HepG2 (cell line): ENCODE measurements around the gene CSNK2A1. TPM values are rescaled to one million over a fixed set of nuclear protein-coding genes. Genes with fewer than 3 reads are reported as not detected.

Experiments used
- EP300 ChIP-seq, 3 experiments: sonication (generic) in 1 of 3; formaldehyde crosslinking in 1 of 3; IDR thresholded peaks; 2 replicates each; pipeline versions ENCODE4 v1.5.1 to v1.6.1; 2011 to 2020; ENCODE audit warnings: low read depth in 2 of 3, low read length in 2 of 3, borderline replicate concordance in 1 of 3, improper control_type of control experiment in 1 of 3, mild to moderate bottlenecking in 1 of 3, missing genetic modification reagents in 1 of 3, moderate library complexity in 1 of 3
- GATAD1 ChIP-seq: IDR thresholded peaks from 2 replicates; pipeline ENCODE4 v1.6.1; 2016; ENCODE audit warnings: missing genetic modification reagents, missing compliant biosample characterization
- HCFC1 ChIP-seq: fragments of 150-350 bp; IDR thresholded peaks from 2 replicates; pipeline ENCODE4 v1.6.1; 2014; ENCODE audit warnings: low read depth, low read length
- HNRNPUL1 ChIP-seq: fragments of 200-400 bp; formaldehyde crosslinking; IDR thresholded peaks from 2 replicates; pipeline ENCODE4 v1.6.1; 2017; ENCODE audit warnings: low read depth, mild to moderate bottlenecking, low read length, moderate library complexity
- HOXA5 ChIP-seq: sonication (generic); formaldehyde crosslinking; IDR thresholded peaks from 2 replicates; pipeline ENCODE4 v1.4.0; 2020; ENCODE audit warnings: missing genetic modification reagents
- KDM5A ChIP-seq: fragments of 200-600 bp; sonication (generic); IDR thresholded peaks from 2 replicates; pipeline ENCODE4 v1.7.0; 2018; ENCODE audit warnings: antibody characterized with exemption, mild to moderate bottlenecking, low read length, borderline replicate concordance
- NAIF1 ChIP-seq: sonication (generic); formaldehyde crosslinking; IDR thresholded peaks from 2 replicates; pipeline ENCODE4 v1.5.0; 2020; ENCODE audit warnings: mild to moderate bottlenecking, missing genetic modification reagents, borderline replicate concordance
- NCOA1 ChIP-seq: sonication (generic); formaldehyde crosslinking; IDR thresholded peaks from 2 replicates; pipeline ENCODE4 v1.9.0; 2021; ENCODE audit warnings: missing genetic modification reagents
- NFKBIZ ChIP-seq: IDR thresholded peaks from 2 replicates; pipeline ENCODE4 v1.6.1; 2018; ENCODE audit warnings: missing genetic modification reagents, missing compliant biosample characterization
- PHF21A ChIP-seq: sonication (generic); formaldehyde crosslinking; IDR thresholded peaks from 2 replicates; pipeline ENCODE4 v1.5.0; 2020; ENCODE audit warnings: mild to moderate bottlenecking, missing genetic modification reagents
- PRDM10 ChIP-seq: sonication (generic); formaldehyde crosslinking; IDR thresholded peaks from 2 replicates; pipeline ENCODE4 v1.4.0; 2020; ENCODE audit warnings: low read depth, missing genetic modification reagents
- RARG ChIP-seq: sonication (generic); formaldehyde crosslinking; IDR thresholded peaks from 2 replicates; pipeline ENCODE4 v1.4.0; 2020; ENCODE audit warnings: low read depth, mild to moderate bottlenecking, missing genetic modification reagents
- SMC3 ChIP-seq: IDR thresholded peaks from 2 replicates; pipeline ENCODE4 v1.6.1; 2011; ENCODE audit warnings: low read length, improper control_type of control experiment
- ZFX ChIP-seq: sonication (generic); formaldehyde crosslinking; IDR thresholded peaks from 2 replicates; pipeline ENCODE4 v1.4.0; 2020; ENCODE audit warnings: mild to moderate bottlenecking, low read depth, missing genetic modification reagents, moderate library complexity
- ZNF24 ChIP-seq: fragments of 450-650 bp; IDR thresholded peaks from 2 replicates; pipeline ENCODE4 v1.6.1; 2017; ENCODE audit warnings: antibody characterized with exemption, mild to moderate bottlenecking
- ZNF30 ChIP-seq: sonication (generic); formaldehyde crosslinking; IDR thresholded peaks from 2 replicates; pipeline ENCODE4 v1.5.0; 2020; ENCODE audit warnings: mild to moderate bottlenecking, missing genetic modification reagents
- ZNF446 ChIP-seq: sonication (generic); formaldehyde crosslinking; IDR thresholded peaks from 2 replicates; pipeline ENCODE4 v1.5.0; 2020; ENCODE audit warnings: mild to moderate bottlenecking, missing genetic modification reagents
- ZNF574 ChIP-seq: sonication (generic); formaldehyde crosslinking; IDR thresholded peaks from 2 replicates; pipeline ENCODE4 v1.4.0; 2020; ENCODE audit warnings: missing genetic modification reagents
- ZNF589 ChIP-seq: sonication (generic); formaldehyde crosslinking; conservative IDR thresholded peaks from 2 replicates; pipeline ENCODE4 v1.8.0; 2022; ENCODE audit warnings: mild to moderate bottlenecking, moderate library complexity, missing genetic modification reagents
- ZNF761 ChIP-seq: sonication (generic); formaldehyde crosslinking; conservative IDR thresholded peaks from 2 replicates; pipeline ENCODE4 v1.4.0; 2020; ENCODE audit warnings: mild to moderate bottlenecking, missing genetic modification reagents
- polyA plus RNA-seq, 8 experiments: library from polyadenylated mRNA; depleted of rRNA in 3 of 8; stranded (reverse) in 7 of 8; unstranded in 1 of 8; fragments of >200 nt; fragmentation: Illumina TruSeq in 4 of 8; extraction: Trizol in 4 of 8; gene quantifications; 2 replicates each; pipeline versions ENCODE4 v1.2.1 to v1.2.3, GENCODE V29; 2011 to 2016; ENCODE audit warnings: low read depth in 4 of 8, missing spikeins in 1 of 8, mixed read lengths in 1 of 8; ENCODE audit not compliant: insufficient read depth in 1 of 8
- total RNA-seq, 5 experiments: library from RNA; depleted of rRNA; stranded (reverse); fragments of >200 nt; fragmentation: Illumina TruSeq; extraction: Trizol; gene quantifications; 2 replicates each; pipeline ENCODE4 v1.2.3, GENCODE V29; 2016; ENCODE audit warnings: low read depth in 1 of 5

Gene CSNK2A1
- total and polyA plus RNA-seq, 2 of the 13 experiments (the other 11 are each of a cell fraction or from before 2014, with no cell fraction given), result 153 to 231 TPM

- TF ChIP-seq ZNF574 (CRISPR knock-in tag) (peak; percentile 89), SMC3 (peak; percentile 100), ZNF446 (CRISPR knock-in tag) (no peak), PRDM10 (CRISPR knock-in tag) (peak; percentile 58; the same call in 1 of the 2 replicates), HOXA5 (no peak; the same call in none of the 2 replicates), KDM5A (no peak), HCFC1 (no peak), NFKBIZ (CRISPR knock-in tag) (no peak; the same call in 1 of the 2 replicates), PHF21A (CRISPR knock-in tag) (peak; percentile 37; the same call in 1 of the 2 replicates), HNRNPUL1 (no peak), ZNF761 (CRISPR knock-in tag) (no peak; the same call in 1 of the 2 replicates), NAIF1 (CRISPR knock-in tag) (no peak), ZFX (CRISPR knock-in tag) (peak; percentile 97), EP300 (IDR thresholded peaks at IDR 0.05; ENCODE audit: low read depth in 2 of 2, low read length in 2 of 2) (no peak; a peak in 1 of 4 replicates), EP300 (CRISPR knock-in tag; IDR thresholded peaks at IDR 0.05; ENCODE audit: borderline replicate concordance) (peak; percentile 43; the same call in 1 of the 2 replicates), RARG (no peak), NCOA1 (CRISPR knock-in tag) (no peak), ZNF30 (no peak), ZNF589 (CRISPR knock-in tag) (0 out of 2 replicates have a peak, but pooled peaks have one; percentile 63), GATAD1 (peak; percentile 73), ZNF24 (0 out of 2 replicates have a peak, but pooled peaks have one; percentile 13)
These were observed 112.3 kb downstream of the CSNK2A1 start (continued) for GRCh38 chr20:431012-431904.
